NCI-H526 treated with DMSO at 0.1 percent for 48 hours (cell line): Measurements from ENCODE around the gene SAMD1.
"Not testable (repeated sequence)": the region's sequence is repeated elsewhere in the genome, so short reads cannot be mapped to it uniquely, and the experiment has no call there.

Experiments used
- DNase-seq: peaks from one replicate; lab custom pipeline; 2025; lab: John Stamatoyannopoulos, UW

The SAMD1 gene

GRCh38 chr19:14061081-14061749 lies 29.3 kb downstream of the SAMD1 start:
- DNase-seq, result no peak

GRCh38 chr19:14059652-14060155 lies 30.8 kb downstream of the SAMD1 start:
- no peak for DNase-seq

- DNase-seq, result no peak
Observed at GRCh38 chr19:14059093-14059480, 31.5 kb downstream of the SAMD1 start.

- DNase-seq, result no peak
Observed at GRCh38 chr19:14058182-14059092, 32.1 kb downstream of the SAMD1 start.

- no peak for DNase-seq
Observed at GRCh38 chr19:14056741-14057356, 33.7 kb downstream of the SAMD1 start.

GRCh38 chr19:14056069-14056666 lies 34.4 kb downstream of the SAMD1 start:
- no peak for DNase-seq

- DNase-seq, result no peak
Observed at GRCh38 chr19:14055396-14055795, 35.2 kb downstream of the SAMD1 start.

- no peak for DNase-seq
Observed at GRCh38 chr19:14054721-14055120, 35.8 kb downstream of the SAMD1 start.

GRCh38 chr19:14054099-14054498 lies 36.5 kb downstream of the SAMD1 start:
- no peak for DNase-seq

- DNase-seq, result no peak
Observed at GRCh38 chr19:14053500-14053899, 37.1 kb downstream of the SAMD1 start.

GRCh38 chr19:14053032-14053431 lies 37.5 kb downstream of the SAMD1 start:
- DNase-seq, result no peak

- no peak for DNase-seq
Observed at GRCh38 chr19:14052470-14052869, 38.1 kb downstream of the SAMD1 start.

GRCh38 chr19:14051980-14052379 lies 38.6 kb downstream of the SAMD1 start:
- DNase-seq, result no peak

- DNase-seq, result not testable (repeated sequence)
Observed at GRCh38 chr19:14050961-14051360, 39.6 kb downstream of the SAMD1 start.

GRCh38 chr19:14050512-14050911 lies 40.0 kb downstream of the SAMD1 start:
- DNase-seq, result no peak

GRCh38 chr19:14048443-14049153 lies 42.0 kb downstream of the SAMD1 start:
- no peak for DNase-seq

GRCh38 chr19:14047866-14048265 lies 42.7 kb downstream of the SAMD1 start:
- not testable (repeated sequence) for DNase-seq

GRCh38 chr19:14042659-14043608 lies 47.6 kb downstream of the SAMD1 start:
- not testable (repeated sequence) for DNase-seq

- DNase-seq, result no peak
Observed at GRCh38 chr19:14039181-14039580, 51.4 kb downstream of the SAMD1 start.
